Lower leg skin (tissue), 3 donors: ENCODE data around the gene HOXA13.

Source experiments
- CTCF ChIP-seq, 3 donors: fragments of 450-650 bp; IDR thresholded peaks; one replicate each; pipeline ENCODE4 v1.5.1; 2016; ENCODE audit warnings: antibody characterized with exemption in 3 of 3, mild to moderate bottlenecking in 3 of 3, moderate library complexity in 2 of 3
- POLR2A ChIP-seq, 2 donors: fragments of 450-650 bp; IDR thresholded peaks; one replicate each; pipeline ENCODE4 v1.6.1; 2016 to 2017; ENCODE audit warnings: antibody characterized with exemption in 2 of 2, mild to moderate bottlenecking in 1 of 2, moderate library complexity in 1 of 2

- TF ChIP-seq POLR2A (IDR thresholded peaks at IDR 0.05): no peak
- no peak for TF ChIP-seq CTCF (IDR thresholded peaks at IDR 0.05)
Measured at GRCh38 chr7:27220440-27220955, 20.6 kb upstream of the HOXA13 start.
